ENCODE results near the gene HOMER2.

DNA sequence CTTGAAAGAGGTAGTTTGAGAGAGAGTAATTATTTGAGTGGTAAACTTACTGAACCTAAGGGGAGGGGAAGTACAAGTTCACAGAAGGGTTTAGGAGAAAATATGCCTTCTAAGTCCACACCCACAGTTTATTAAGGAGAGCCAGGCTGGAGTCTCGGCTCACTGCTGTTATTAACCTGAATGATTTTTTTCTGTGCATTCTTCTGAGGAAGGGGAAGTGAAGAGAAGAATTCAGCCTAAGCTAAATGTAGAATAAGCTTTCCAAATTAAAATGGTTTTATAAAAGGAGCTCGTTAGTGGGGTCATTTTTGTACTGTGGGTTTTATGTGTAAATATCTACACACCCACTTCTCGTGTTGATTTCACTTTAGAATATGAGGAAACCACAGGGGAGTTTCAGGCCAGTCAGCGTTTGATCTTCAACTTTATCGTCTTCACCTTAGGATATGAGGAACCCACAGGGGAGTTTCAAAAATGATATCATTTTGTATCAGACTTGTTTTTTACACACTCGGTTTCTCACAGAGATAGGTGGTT is 141.6 kb downstream of the HOMER2 start:
- no peak for TF ChIP-seq EZH2 (IDR thresholded peaks at IDR 0.05; ENCODE audit: borderline replicate concordance, low read depth, low read length, severe bottlenecking)
- TF ChIP-seq, protein P1, sequence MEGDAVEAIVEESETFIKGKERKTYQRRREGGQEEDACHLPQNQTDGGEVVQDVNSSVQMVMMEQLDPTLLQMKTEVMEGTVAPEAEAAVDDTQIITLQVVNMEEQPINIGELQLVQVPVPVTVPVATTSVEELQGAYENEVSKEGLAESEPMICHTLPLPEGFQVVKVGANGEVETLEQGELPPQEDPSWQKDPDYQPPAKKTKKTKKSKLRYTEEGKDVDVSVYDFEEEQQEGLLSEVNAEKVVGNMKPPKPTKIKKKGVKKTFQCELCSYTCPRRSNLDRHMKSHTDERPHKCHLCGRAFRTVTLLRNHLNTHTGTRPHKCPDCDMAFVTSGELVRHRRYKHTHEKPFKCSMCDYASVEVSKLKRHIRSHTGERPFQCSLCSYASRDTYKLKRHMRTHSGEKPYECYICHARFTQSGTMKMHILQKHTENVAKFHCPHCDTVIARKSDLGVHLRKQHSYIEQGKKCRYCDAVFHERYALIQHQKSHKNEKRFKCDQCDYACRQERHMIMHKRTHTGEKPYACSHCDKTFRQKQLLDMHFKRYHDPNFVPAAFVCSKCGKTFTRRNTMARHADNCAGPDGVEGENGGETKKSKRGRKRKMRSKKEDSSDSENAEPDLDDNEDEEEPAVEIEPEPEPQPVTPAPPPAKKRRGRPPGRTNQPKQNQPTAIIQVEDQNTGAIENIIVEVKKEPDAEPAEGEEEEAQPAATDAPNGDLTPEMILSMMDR (IDR thresholded peaks at IDR 0.05; ENCODE audit: borderline replicate concordance, extremely low read depth, low read length, poor library complexity, severe bottlenecking), result no peak

Data from DND-41 (cell line).